GM21515 (cell line): ENCODE measurements around the gene GPBAR1.

ENCODE experiments used
- ATAC-seq: cut with Tn5 transposase; IDR thresholded peaks from one replicate; pipeline ENCODE4 v1.9.1; 2021; ENCODE audit not compliant: unreplicated experiment

Gene GPBAR1

GRCh38 chr2:218244204-218244603 is 16.6 kb upstream of the GPBAR1 start:
- no peak for ATAC-seq

GRCh38 chr2:218244665-218245064 is 16.1 kb upstream of the GPBAR1 start:
- no peak for ATAC-seq

GRCh38 chr2:218245214-218245613 is 15.6 kb upstream of the GPBAR1 start:
- ATAC-seq: no peak

- no peak for ATAC-seq
Measured at GRCh38 chr2:218249691-218250090, 11.1 kb upstream of the GPBAR1 start.

- no peak for ATAC-seq
Measured at GRCh38 chr2:218252509-218253231, 8.1 kb upstream of the GPBAR1 start.

- no peak for ATAC-seq
Measured at GRCh38 chr2:218253232-218253625, 7.6 kb upstream of the GPBAR1 start.

GRCh38 chr2:218255446-218255845 is 5.4 kb upstream of the GPBAR1 start:
- ATAC-seq: no peak

GRCh38 chr2:218256612-218257350 is 4.0 kb upstream of the GPBAR1 start:
- no peak for ATAC-seq

- ATAC-seq: peak; percentile 68
Measured at GRCh38 chr2:218257390-218257981, 3.3 kb upstream of the GPBAR1 start.

- ATAC-seq: no peak
Measured at GRCh38 chr2:218259099-218259961, 1.5 kb upstream of the GPBAR1 start.

- ATAC-seq: no peak
Measured at GRCh38 chr2:218260166-218260565, 649 bp upstream of the GPBAR1 start.

- ATAC-seq: no peak
Measured at GRCh38 chr2:218261423-218262236, 815 bp downstream of the GPBAR1 start.

GRCh38 chr2:218262237-218262600 is 1.4 kb downstream of the GPBAR1 start:
- no peak for ATAC-seq

GRCh38 chr2:218262631-218263586 is 2.1 kb downstream of the GPBAR1 start:
- no peak for ATAC-seq

GRCh38 chr2:218263817-218264641 is 3.2 kb downstream of the GPBAR1 start:
- ATAC-seq: no peak

- ATAC-seq: no peak
Measured at GRCh38 chr2:218264773-218265561, 4.2 kb downstream of the GPBAR1 start.

- no peak for ATAC-seq
Measured at GRCh38 chr2:218265626-218266025, 4.8 kb downstream of the GPBAR1 start.
